A673 (cell line): ENCODE measurements around the gene LPCAT1. TPM values are rescaled to one million over a fixed set of nuclear protein-coding genes. Genes with fewer than 3 reads are reported as not detected.

Source experiments
- BruUV-seq: library from RNA; stranded (reverse); fragments of 400-500 nt; replicated peaks from 2 replicates; lab custom pipeline; 2021; lab: Mats Ljungman, UMichigan
- CTCF ChIA-PET: fragments of 300-600 bp; sonication (Branson Sonifier 250); formaldehyde crosslinking; loops from one replicate; lab custom pipeline; 2022; ENCODE audit warnings: antibody characterized with exemption; lab: Charles Lee
- POLR2A ChIA-PET: fragments of 300-600 bp; sonication (Branson Sonifier 250); formaldehyde crosslinking; loops from one replicate; lab custom pipeline; 2022; ENCODE audit warnings: antibody characterized with exemption; ENCODE audit not compliant: low non-redundant PET; lab: Charles Lee
- DNase-seq: peaks from one replicate; pipeline ENCODE4 v3.0.0-alpha.2; 2015; ENCODE audit warnings: low spot score
- H3K27ac ChIP-seq: fragments of 200-600 bp; sonication (generic); 2 replicates; pipeline ENCODE4 v1.5.1; 2016; ENCODE audit warnings: mixed run types, low read depth, mild to moderate bottlenecking, mixed read lengths, antibody characterized with exemption, low read length; ENCODE audit not compliant: poor library complexity, severe bottlenecking
- H3K27me3 ChIP-seq: fragments of 200-600 bp; sonication (generic); replicated peaks from 2 replicates; pipeline ENCODE4 v1.6.1; 2017; ENCODE audit warnings: mixed run types, low read depth, mild to moderate bottlenecking, mixed read lengths, antibody characterized with exemption, low read length; ENCODE audit not compliant: insufficient read depth, poor library complexity
- H3K36me3 ChIP-seq: fragments of 200-600 bp; sonication (generic); 2 replicates; pipeline ENCODE4 v1.6.1; 2016; ENCODE audit warnings: mixed run types, mild to moderate bottlenecking, mixed read lengths, antibody characterized with exemption, low read length; ENCODE audit not compliant: insufficient read depth, poor library complexity, severe bottlenecking
- H3K4me1 ChIP-seq: fragments of 200-600 bp; sonication (generic); 2 replicates; pipeline ENCODE4 v1.6.1; 2017; ENCODE audit warnings: mixed run types, mild to moderate bottlenecking, mixed read lengths, antibody characterized with exemption, low read length; ENCODE audit not compliant: insufficient read depth, poor library complexity, severe bottlenecking
- H3K4me3 ChIP-seq: fragments of 200-600 bp; sonication (generic); 2 replicates; pipeline ENCODE4 v1.5.1; 2016; ENCODE audit warnings: low read depth, mixed run types, mild to moderate bottlenecking, mixed read lengths, low read length; ENCODE audit not compliant: poor library complexity, severe bottlenecking
- H3K9me3 ChIP-seq: fragments of 200-600 bp; sonication (generic); 2 replicates; pipeline ENCODE4 v1.6.1; 2016; ENCODE audit warnings: mixed run types, low read depth, mild to moderate bottlenecking, mixed read lengths, antibody characterized with exemption, low read length; ENCODE audit not compliant: poor library complexity, severe bottlenecking
- EZH2 ChIP-seq: fragments of 200-600 bp; sonication (generic); IDR thresholded peaks from 2 replicates; pipeline ENCODE4 v1.6.1; 2017; ENCODE audit warnings: borderline replicate concordance, low read depth, mild to moderate bottlenecking, mixed read lengths, antibody characterized with exemption, low read length; ENCODE audit not compliant: poor library complexity, severe bottlenecking
- intact Hi-C: fragments of 100-400 bp; cut with micrococcal nuclease; formaldehyde crosslinking; loops from one replicate; pipeline ENCODE4 v1.10.0; 2022; ENCODE audit not compliant: unreplicated experiment
- total RNA-seq: library from RNA; stranded (reverse); gene quantifications from 2 replicates; pipeline ENCODE4 v1.2.3, GENCODE V29; 2021
- TF ChIP-seq, protein P1 (sequence below): fragments of 300-800, 200-600 bp; sonication (generic); conservative IDR thresholded peaks from 2 replicates; pipeline ENCODE4 v1.5.1; 2017; ENCODE audit warnings: low read depth, mild to moderate bottlenecking, antibody characterized with exemption, low read length, moderate library complexity, mixed read lengths

Gene LPCAT1
- total RNA-seq, 1 experiment from 2014 or later, result 97.3 TPM

DNA sequence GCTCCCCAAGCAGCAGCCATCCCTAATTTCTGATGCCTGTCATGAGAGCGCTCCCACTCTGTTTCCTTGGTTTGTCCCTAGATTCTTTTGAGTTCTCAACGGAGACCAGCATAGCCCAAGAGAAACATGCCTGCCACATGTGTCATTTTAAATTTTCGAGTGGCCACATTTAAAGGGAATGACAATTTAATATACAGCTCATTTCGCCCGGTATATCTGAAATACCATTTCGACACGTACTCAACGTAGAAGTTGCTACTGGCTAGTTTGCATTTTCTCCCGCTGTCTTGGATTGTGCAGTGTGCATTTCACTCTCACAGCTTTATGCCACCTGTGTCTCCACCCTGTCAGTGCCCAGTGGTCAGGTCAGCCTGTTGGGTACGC is 21.0 kb downstream of the LPCAT1 start:
- Histone ChIP-seq H3K27ac (no peak overlapping the region), H3K27me3 (no peaks in the 10 kb centered on the region), H3K36me3 (no peaks in the 10 kb centered on the region), H3K4me1 (no peaks in the 10 kb centered on the region), H3K4me3 (no peak overlapping the region), H3K9me3 (no peaks in the 10 kb centered on the region)
- TF ChIP-seq EZH2, result no peak
- TF ChIP-seq, protein P1, sequence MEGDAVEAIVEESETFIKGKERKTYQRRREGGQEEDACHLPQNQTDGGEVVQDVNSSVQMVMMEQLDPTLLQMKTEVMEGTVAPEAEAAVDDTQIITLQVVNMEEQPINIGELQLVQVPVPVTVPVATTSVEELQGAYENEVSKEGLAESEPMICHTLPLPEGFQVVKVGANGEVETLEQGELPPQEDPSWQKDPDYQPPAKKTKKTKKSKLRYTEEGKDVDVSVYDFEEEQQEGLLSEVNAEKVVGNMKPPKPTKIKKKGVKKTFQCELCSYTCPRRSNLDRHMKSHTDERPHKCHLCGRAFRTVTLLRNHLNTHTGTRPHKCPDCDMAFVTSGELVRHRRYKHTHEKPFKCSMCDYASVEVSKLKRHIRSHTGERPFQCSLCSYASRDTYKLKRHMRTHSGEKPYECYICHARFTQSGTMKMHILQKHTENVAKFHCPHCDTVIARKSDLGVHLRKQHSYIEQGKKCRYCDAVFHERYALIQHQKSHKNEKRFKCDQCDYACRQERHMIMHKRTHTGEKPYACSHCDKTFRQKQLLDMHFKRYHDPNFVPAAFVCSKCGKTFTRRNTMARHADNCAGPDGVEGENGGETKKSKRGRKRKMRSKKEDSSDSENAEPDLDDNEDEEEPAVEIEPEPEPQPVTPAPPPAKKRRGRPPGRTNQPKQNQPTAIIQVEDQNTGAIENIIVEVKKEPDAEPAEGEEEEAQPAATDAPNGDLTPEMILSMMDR, result no peak
- BruUV-seq, result no TSS peak
- ChIA-PET POLR2A (no interaction called here), CTCF (interaction anchor here (0.8 kb wide), 1 partner anchor 9 kb away, joined by 3 read pairs; no protein-coding TSS in a partner anchor)
- DNase-seq, result no peak
- intact Hi-C loops, result no loop called here

DNA sequence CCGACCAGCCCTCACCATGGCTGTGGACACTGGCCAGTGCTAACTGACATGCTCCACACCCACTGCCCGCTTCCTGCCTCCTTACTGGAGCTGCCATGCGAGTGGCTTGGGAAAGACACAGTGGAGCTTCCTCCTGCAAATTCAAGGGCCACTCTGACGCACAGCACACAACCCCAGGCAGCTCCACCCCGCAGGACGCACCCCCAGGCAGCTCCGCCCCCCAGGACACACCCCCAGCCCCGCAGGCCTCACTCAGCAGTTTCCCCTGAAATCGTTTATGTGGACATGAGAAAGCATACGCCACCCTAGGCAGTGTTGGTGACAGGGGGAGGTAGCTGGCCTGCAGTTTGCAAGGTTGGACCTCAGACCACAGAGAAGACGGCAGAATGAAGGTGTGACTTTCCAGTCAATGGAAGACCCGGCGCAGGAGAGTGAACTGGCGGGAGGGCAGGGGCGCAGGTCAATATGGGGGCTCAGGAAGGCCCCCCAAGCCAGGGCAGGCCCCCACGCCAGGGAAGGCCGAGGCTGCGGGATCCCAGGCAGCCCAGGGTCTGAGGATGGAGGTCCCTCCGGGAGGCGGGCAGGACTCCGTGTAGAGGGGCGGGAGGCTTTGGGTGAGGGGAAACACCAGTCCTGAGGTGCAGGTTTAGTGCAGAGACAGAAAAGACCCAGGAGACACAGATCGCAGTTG is 21.6 kb downstream of the LPCAT1 start:
- TF ChIP-seq, protein P1, result no peak
- TF ChIP-seq EZH2, result no peak
- H3K4me3 ChIP-seq, result no peak overlapping the region
- H3K27ac ChIP-seq, result no peak overlapping the region
- H3K4me1 ChIP-seq, result no peaks in the 10 kb centered on the region
- intact Hi-C loops, result no loop called here
- DNase-seq, result peak; percentile 60
- no TSS peak for BruUV-seq
- CTCF ChIA-PET, result interaction anchor here (0.5 kb wide), 1 partner anchor 155 kb away, joined by 11 read pairs; no protein-coding TSS in a partner anchor
- no peaks in the 10 kb centered on the region for H3K36me3 ChIP-seq
- no peaks in the 10 kb centered on the region for H3K27me3 ChIP-seq
- POLR2A ChIA-PET, result no interaction called here
- no peaks in the 10 kb centered on the region for H3K9me3 ChIP-seq

DNA sequence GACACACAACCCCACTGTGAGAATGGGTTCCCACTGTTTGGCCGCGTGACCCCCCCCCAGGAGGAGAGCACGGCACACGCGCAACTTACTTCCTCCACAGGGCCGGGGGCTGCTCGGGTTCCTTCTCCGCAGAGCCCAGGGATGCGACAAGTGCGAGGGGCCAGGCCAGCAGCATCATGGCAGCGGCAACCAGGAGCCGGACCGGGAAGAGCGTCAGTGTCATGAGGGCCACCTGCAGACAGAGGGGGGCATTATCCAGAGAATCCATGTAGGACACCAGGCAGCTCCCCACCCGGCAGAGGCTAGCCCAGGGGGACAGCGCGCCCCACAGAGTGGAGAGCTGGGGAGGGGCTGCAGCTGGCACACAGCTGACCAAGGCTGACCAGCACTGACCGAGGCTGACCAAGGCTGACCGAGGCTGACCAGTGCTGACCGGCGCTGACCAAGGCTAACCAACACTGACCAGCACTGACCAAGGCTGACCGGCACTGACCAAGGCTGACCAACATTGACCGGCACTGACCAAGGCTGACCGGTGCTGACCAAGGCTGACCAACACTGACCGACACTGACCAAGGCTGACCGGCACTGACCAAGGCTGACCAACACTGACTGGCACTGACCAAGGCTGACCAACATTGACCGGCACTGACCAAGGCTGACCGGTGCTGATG is 22.3 kb downstream of the LPCAT1 start:
- Histone ChIP-seq H3K4me3 (no peak overlapping the region), H3K27ac (no peak overlapping the region), H3K27me3 (no peaks in the 10 kb centered on the region), H3K4me1 (no peaks in the 10 kb centered on the region), H3K9me3 (no peaks in the 10 kb centered on the region), H3K36me3 (no peaks in the 10 kb centered on the region)
- TF ChIP-seq, protein P1, result no peak
- TF ChIP-seq EZH2, result no peak
- BruUV-seq, result no TSS peak
- CTCF ChIA-PET, result no interaction called here
- no peak for DNase-seq
- intact Hi-C loops, result no loop called here
- POLR2A ChIA-PET, result no interaction called here
